ENCODE data around the gene NFATC4. TPM values are rescaled to one million over a fixed set of nuclear protein-coding genes. Genes with fewer than 3 reads are reported as not detected.
A peak's percentile ranks its signal among the peaks of the same experiment; 100 is the strongest.

Gene NFATC4
- 10 to 100 TPM in 3 of 6 donors, 1 to 10 TPM in 3; 3.3 to 27.5 (median 10.5) TPM for total RNA-seq
- polyA plus RNA-seq = 10 to 100 TPM; 77.0 to 97.9 TPM

- DNase-seq (peak in 4 of 6 donors; percentile 47 to 73 (median 69)), FAIRE-seq (no peak), ATAC-seq (peak; percentile 8 to 22 (median 16))
- intact Hi-C loops (cut with DNase I) = no loop called here
- Histone ChIP-seq H3K9me3 (no peaks in the 10 kb centered on the region), H3K27ac (peak within 1 kb of the TSS; percentile 77 to 92 (median 88)), H3K36me3 (no peaks in the 10 kb centered on the region), H3K4me1 (peaks cover 0 to 15% (median 0%) of the 10 kb centered on the region in 3 donors), H3K4me3 (peak within 1 kb of the TSS; percentile 26 to 53 (median 36)), H3K27me3 (no peaks in the 10 kb centered on the region)
- 9 to 11% methylated on average over 21 of the region's 21 CpGs for WGBS, 2 donors
- no peak for TF ChIP-seq CTCF (IDR thresholded peaks at IDR 0.05)
These were observed at the start of gene NFATC4 for GRCh38 chr14:24367514-24368211. Gene NFATC4 (plus strand): TSS chr14:24368184. CDS start chr14:24368341, 157 bp downstream.

- no peak for TF ChIP-seq CTCF (IDR thresholded peaks at IDR 0.05)
- intact Hi-C loops (cut with DNase I) = no loop called here
- DNase-seq (no peak), ATAC-seq (no peak), FAIRE-seq (no peak)
- no peaks in the 10 kb centered on the region for H3K9me3 ChIP-seq
- H3K4me3 ChIP-seq = no peak overlapping the region
- WGBS, 2 donors = 79 to 80% methylated on average over 13 to 14 of the region's 14 CpGs
- H3K4me1 ChIP-seq = no peaks in the 10 kb centered on the region
- H3K27ac ChIP-seq = no peak overlapping the region
- H3K36me3 ChIP-seq = no peaks in the 10 kb centered on the region
- H3K27me3 ChIP-seq = no peaks in the 10 kb centered on the region
These were observed 46.6 kb upstream of the NFATC4 start for GRCh38 chr14:24321212-24321975.

GRCh38 chr14:24322672-24323071, 45.3 kb upstream of the NFATC4 start:
- FAIRE-seq (no peak), ATAC-seq (no peak)
- intact Hi-C loops (cut with DNase I) = no loop called here

GRCh38 chr14:24323341-24323740, 44.6 kb upstream of the NFATC4 start:
- Histone ChIP-seq H3K27me3 (no peaks in the 10 kb centered on the region), H3K36me3 (no peaks in the 10 kb centered on the region), H3K4me3 (no peak overlapping the region), H3K9me3 (no peaks in the 10 kb centered on the region), H3K27ac (no peak overlapping the region), H3K4me1 (no peaks in the 10 kb centered on the region)
- WGBS, 2 donors = 51 to 57% methylated on average over 3 of the region's 3 CpGs
- intact Hi-C loops (cut with DNase I) = no loop called here
- DNase-seq (no peak), FAIRE-seq (no peak), ATAC-seq (no peak)
- no peak for TF ChIP-seq CTCF (IDR thresholded peaks at IDR 0.05)

More at GRCh38 chr14:24322672-24323071, 45.3 kb upstream of the NFATC4 start:
- Histone ChIP-seq H3K4me1 (no peaks in the 10 kb centered on the region), H3K36me3 (no peaks in the 10 kb centered on the region), H3K27me3 (no peaks in the 10 kb centered on the region), H3K4me3 (no peak overlapping the region), H3K27ac (no peak overlapping the region), H3K9me3 (no peaks in the 10 kb centered on the region)
- no peak for TF ChIP-seq CTCF (IDR thresholded peaks at IDR 0.05)
- 83% methylated on average over 10 of the region's 10 CpGs for WGBS, 2 donors
- peak in 1 of 6 donors; percentile 39 for DNase-seq

Data from pancreas (tissue), 10 donors.